GM18861 (cell line): ENCODE results near the gene SLC6A3.

ENCODE experiments used
- ATAC-seq: cut with Tn5 transposase; IDR thresholded peaks from one replicate; pipeline ENCODE4 v1.9.1; 2021; ENCODE audit not compliant: unreplicated experiment

The SLC6A3 gene

GRCh38 chr5:1409381-1410110 is 35.7 kb downstream of the SLC6A3 start:
- no peak for ATAC-seq

GRCh38 chr5:1406681-1407640 is 38.3 kb downstream of the SLC6A3 start:
- no peak for ATAC-seq

GRCh38 chr5:1405539-1406530 is 39.4 kb downstream of the SLC6A3 start:
- ATAC-seq = no peak

GRCh38 chr5:1405121-1405520 is 40.1 kb downstream of the SLC6A3 start:
- no peak for ATAC-seq

GRCh38 chr5:1404062-1404461 is 41.2 kb downstream of the SLC6A3 start:
- no peak for ATAC-seq

DNA sequence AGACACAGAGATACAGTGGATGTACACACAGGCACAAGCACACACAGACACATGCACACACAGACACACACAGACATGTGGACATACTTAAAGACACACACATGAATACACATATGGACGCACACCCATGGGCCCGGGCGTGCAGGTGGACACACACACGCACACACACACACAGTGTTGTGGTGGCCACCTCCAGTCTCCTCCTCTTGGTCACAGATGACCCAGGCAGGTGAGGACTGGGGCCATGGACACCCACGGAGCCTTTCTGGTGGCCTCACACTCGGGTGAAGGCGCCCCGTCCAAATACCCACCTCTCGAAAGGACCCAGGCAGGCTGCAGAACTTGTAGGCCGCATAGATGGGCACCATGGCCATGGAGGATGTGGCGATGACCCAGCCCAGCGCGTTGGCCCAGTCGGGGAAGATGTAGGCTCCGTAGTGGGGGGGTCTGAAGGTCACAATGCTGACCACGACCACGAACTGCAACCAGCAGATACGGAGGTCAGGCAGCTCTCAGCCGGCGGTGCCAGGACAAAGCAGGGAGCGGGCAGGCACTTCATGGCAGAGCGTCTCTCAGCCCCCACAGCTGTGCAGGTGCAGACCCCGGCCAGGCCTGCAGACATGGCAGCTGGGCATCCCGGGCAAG is 42.5 kb downstream of the SLC6A3 start:
- ATAC-seq = no peak

DNA sequence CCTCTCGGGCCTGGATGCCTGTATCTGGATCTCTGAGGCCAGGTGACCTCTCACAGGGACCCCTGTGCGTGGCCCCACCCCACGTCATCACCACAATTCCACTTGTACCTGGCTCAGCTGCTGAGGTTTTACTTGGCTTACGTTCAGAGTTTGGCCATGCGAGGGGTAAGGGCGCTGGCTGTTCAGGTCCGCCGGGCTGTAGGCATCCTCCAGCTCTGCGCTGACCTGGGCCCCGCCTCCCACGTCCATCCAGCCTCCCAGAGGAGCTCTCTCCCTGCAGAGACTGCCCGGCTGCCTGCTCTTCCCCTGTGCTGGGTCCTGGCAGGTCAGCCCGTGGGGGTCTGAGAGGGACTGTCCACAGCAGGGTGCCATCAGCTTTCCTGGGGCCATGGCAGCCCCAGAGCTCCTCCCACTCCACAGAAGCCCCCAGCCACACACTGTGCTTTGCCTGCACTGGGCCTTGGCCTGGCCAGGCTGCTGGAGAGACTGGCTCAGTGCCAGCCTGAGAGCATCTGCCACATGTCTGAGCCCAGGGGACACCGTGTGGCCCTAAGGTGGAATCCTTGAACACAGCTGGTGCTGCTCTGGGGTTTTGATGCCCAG is 43.6 kb downstream of the SLC6A3 start:
- ATAC-seq = no peak

DNA sequence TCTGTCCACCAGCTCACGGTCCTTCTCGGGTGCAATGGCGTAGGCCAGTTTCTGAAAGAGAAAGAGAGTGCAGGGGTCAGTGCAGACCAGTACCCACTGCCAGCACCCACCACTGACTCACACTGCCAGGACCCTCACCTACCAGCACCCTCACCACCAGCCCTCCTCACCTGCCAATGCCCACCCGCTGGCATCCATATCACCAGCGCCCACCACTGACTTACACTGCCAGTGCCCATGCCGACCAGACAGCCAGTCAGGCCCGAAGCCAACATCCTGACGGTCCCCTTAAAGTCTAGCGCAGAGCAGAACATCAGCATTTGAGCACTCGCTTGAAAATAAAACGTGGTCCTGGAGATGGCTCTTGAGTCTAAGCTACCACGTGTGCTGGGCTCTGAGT is 44.3 kb downstream of the SLC6A3 start:
- no peak for ATAC-seq

- no peak for ATAC-seq
Observed at GRCh38 chr5:1400211-1400855, 44.9 kb downstream of the SLC6A3 start.

DNA sequence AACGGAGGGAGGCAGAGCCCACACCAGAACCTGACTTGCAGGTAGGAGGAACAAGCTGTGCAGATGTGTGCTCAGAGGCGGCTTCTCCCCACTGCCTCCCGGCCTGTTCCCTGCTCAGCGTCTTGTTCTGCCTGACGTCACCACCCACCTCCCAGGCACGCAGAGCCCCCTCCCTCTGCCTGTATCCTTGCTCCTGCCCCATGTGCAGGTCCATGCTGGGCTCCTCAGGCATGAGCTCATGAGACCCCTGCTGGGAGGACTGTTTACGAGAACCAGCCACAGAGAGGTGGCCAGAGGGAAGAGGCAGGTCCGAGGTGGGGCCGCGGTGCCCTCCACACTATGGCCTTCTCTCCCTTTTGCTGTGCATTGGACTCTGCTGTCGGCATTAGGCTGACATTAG is 45.5 kb downstream of the SLC6A3 start:
- no peak for ATAC-seq

DNA sequence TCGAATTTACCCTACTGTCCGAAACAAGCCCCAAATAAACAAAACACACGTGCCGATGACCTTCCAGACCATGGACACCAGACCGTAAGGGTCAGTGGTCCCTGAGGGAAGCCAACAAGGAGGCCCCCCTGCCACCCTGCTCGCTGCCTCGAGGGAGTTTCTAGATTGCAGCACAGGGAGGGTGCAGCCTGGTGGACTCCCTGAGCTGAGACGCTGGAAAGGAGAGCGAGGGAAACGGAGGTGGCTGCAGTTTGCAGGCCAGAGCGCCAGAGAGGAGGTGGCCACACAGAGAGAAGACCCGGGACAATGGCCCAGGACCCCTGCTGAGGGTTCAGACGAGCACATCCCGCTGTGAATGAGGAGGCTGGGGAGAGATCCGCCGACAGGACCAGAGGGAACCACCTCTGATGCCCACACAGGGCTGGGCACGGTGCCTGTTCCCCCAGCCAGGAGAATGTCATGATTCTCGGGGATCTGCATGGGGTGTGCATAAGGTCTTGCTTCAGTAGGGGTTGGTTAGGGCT is 48.9 kb downstream of the SLC6A3 start:
- ATAC-seq = no peak

DNA sequence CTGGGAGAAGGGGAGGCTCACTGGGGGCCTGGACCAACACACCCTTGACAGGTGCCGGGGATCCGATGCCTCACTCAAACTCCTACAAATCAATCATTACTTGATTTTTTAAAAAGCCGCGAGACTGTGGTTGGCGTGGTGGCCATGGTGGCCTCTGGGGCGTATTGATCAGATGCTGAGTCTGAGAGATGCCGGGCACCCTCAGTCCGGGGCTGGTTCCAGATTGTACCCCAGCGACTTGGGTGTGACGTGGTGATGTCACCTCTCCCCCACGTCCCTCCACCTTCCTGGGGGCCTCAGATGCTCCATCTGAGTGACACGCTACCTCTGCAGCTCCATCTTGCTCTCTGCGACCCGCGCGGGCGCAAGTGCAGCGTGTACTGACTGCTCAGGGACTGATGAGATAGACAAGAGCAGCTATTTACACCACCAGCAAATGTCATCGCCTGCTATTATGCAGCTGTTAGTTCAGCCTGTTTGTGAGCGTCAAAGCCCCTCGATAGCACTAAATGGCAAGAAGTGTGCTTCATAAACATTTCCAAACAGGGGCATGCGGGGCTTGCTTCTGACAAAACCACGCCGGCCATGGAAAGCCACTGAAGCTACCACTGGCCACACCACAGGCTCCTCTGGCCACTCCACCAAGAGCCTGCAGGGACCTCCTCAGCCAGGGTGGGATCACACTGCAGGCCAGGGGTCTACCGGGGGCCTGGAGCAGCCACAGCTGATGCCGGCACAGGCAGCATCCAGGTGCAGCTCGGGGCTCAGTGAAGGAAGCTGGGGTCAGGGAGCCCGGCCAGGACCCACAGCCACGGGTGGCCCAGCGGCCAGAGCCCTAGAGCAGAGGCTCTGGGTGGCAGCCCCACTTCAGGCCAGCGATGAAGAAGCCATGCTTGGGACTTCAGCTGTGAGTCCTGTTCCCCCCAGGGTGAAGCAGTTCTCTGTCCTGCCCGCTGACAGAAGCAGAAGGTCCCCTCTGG is 50.1 kb downstream of the SLC6A3 start:
- ATAC-seq = no peak

- no peak for ATAC-seq
Observed at GRCh38 chr5:1393571-1394501, 51.4 kb downstream of the SLC6A3 start.

GRCh38 chr5:1392801-1393565 is 52.3 kb downstream of the SLC6A3 start:
- no peak for ATAC-seq

DNA sequence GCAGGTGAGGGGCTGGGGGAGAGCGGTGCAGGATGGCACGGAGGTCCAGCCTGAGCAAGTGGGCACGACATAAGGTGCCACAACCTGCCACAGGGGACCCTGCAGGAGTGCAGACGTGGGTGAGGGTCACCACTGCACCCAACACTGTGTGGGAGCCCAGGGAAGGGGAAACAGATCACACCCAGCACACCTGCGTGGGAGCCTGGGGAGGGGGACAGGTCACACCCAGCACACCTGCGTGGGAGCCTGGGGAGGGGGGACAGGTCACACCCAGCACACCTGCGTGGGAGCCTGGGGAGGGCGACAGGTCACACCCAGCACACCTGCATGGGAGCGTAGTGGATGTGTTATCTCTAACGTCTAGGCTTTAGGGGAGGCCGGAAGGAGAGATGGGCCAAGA is 53.0 kb downstream of the SLC6A3 start:
- ATAC-seq = no peak

- no peak for ATAC-seq
Observed at GRCh38 chr5:1391691-1392090, 53.5 kb downstream of the SLC6A3 start.
